Measurements from ENCODE around the gene RPS19BP1.
A peak's percentile ranks its signal among the peaks of the same experiment; 100 is the strongest.

RPS19BP1 gene

DNA sequence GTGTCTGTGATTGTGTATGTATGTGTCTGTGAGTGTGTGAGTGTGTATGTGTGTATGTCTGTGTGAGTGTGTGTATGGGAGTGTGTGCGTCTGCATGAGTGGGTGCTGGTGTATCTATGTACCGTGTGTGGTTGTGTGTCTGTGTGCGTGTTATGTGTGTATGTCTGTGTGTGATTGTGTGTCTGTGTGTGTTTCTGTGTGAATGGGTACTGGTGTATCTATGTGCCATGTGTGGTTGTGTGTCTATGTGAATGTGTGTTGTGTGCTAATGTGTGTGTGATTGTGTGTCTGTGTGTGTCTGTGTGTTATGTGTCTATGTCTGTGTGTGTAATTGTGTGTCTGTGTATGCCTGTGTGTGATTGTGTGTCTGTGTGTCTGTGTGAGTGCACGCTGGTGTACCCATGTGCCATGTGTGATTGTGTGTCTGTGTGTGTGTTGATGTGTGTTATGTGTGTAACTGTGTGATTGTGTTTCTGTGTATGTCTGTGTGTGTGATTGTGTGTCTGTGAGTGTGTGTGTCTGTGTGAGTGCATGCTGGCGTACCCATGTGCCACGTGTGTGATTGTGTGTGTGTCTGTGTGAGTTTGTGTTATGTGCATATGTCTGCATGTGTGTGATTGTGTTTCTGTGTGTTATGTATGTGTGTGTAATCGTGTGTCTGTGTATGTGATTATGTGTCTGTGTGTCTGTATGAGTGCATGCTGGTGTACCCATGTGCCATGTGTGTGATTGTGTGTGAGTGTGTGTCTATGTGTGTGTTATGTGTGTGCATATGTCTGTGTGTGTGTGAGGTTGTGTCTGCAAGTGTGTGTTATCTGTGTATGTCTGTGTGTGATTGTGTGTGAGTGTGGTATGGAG lies 31.3 kb upstream of the RPS19BP1 start:
- TF ChIP-seq, protein P1, sequence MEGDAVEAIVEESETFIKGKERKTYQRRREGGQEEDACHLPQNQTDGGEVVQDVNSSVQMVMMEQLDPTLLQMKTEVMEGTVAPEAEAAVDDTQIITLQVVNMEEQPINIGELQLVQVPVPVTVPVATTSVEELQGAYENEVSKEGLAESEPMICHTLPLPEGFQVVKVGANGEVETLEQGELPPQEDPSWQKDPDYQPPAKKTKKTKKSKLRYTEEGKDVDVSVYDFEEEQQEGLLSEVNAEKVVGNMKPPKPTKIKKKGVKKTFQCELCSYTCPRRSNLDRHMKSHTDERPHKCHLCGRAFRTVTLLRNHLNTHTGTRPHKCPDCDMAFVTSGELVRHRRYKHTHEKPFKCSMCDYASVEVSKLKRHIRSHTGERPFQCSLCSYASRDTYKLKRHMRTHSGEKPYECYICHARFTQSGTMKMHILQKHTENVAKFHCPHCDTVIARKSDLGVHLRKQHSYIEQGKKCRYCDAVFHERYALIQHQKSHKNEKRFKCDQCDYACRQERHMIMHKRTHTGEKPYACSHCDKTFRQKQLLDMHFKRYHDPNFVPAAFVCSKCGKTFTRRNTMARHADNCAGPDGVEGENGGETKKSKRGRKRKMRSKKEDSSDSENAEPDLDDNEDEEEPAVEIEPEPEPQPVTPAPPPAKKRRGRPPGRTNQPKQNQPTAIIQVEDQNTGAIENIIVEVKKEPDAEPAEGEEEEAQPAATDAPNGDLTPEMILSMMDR (IDR thresholded peaks at IDR 0.05; ENCODE audit: insufficient read depth, low read length, poor library complexity, severe bottlenecking) = no peak
- no peaks in the 10 kb centered on the region for H3K36me3 ChIP-seq (ENCODE audit: control insufficient read depth, insufficient read depth, low read length)
- no peak for DNase-seq (ENCODE audit: extremely low read depth, insufficient read length)
- no peak overlapping the region for H3K4me3 ChIP-seq (replicated peaks; ENCODE audit: low read depth, low read length)
- H3K27me3 ChIP-seq (replicated peaks; ENCODE audit: control insufficient read depth, insufficient read depth, low read length) = no peaks in the 10 kb centered on the region

DNA sequence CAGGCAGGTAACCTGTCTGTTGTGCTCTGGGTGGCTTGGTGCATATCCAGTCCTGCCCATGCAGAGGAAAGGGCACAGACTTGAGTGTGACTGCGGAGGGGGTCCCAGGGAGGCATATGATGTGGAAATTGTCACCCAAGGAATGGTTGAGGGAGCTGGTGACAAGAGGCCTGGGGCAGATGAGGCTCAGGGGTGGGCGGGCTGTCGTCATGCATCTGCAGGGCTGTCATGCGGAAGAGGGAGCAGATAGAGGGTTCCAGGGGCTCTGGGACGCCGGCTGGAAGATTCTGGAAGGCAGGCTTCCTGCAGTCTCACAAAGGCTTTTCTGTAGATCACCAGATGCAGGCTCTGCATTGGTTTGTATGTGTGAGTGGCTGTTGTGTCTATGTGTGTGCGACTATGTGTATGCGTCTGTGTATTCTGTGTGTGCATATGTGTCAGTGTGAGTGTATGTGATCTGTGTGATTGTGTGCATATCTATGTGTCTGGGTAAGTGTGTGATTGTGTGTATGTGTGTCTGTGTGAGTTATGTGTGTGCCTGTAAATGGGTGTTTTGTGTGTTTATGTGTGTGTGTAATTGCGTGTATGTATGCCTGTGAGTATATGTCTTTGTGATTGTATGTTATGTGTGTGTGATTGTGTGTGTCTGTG lies 30.4 kb upstream of the RPS19BP1 start:
- no peak overlapping the region for H3K4me3 ChIP-seq (replicated peaks; ENCODE audit: low read depth, low read length)
- TF ChIP-seq, protein P1 (IDR thresholded peaks at IDR 0.05; ENCODE audit: insufficient read depth, low read length, poor library complexity, severe bottlenecking) = no peak
- no peak for DNase-seq (ENCODE audit: extremely low read depth, insufficient read length)
- H3K27me3 ChIP-seq (replicated peaks; ENCODE audit: control insufficient read depth, insufficient read depth, low read length) = no peaks in the 10 kb centered on the region
- no peaks in the 10 kb centered on the region for H3K36me3 ChIP-seq (ENCODE audit: control insufficient read depth, insufficient read depth, low read length)

GRCh38 chr22:39560127-39560526 lies 27.6 kb upstream of the RPS19BP1 start:
- H3K27me3 ChIP-seq (replicated peaks; ENCODE audit: control insufficient read depth, insufficient read depth, low read length) = no peaks in the 10 kb centered on the region; the same call in 1 of the 2 replicates
- DNase-seq (ENCODE audit: extremely low read depth, insufficient read length) = no peak
- no peaks in the 10 kb centered on the region for H3K36me3 ChIP-seq (ENCODE audit: control insufficient read depth, insufficient read depth, low read length)
- no peak overlapping the region for H3K4me3 ChIP-seq (replicated peaks; ENCODE audit: low read depth, low read length)
- TF ChIP-seq, protein P1 (IDR thresholded peaks at IDR 0.05; ENCODE audit: insufficient read depth, low read length, poor library complexity, severe bottlenecking) = no peak

DNA sequence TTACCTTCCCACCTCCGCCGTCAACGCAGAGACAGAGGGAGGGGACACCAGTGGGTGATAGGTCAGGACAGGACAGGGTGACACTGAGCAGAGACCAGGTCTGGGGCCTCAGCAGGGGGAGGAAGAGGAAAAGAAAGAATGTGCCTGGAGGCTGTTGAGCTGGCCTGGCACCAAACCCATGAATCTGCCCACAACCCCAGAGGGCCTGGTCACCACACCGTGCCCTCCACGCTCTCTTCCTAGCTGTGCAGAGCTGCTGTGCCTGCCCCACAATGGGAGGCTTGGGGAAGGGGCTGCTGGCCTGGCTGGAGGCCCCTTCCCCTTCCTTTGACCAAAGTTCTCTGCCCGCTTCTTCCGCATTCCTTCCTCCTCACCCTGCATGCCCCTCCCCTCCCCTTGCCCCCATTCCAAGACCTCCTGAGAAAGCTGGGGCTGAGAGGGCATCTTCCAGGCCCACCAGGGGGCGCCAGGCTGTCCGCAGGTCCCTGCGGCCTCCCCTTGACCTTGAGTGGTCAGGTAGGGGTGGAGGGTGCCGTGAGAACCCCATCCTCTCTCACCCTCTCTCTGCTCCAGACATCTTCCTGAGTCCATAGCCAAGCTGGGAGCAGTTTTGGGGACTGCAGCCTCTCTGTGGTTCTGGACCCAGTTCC lies 27.0 kb upstream of the RPS19BP1 start:
- no peak for DNase-seq (ENCODE audit: extremely low read depth, insufficient read length)
- H3K27me3 ChIP-seq (replicated peaks; ENCODE audit: control insufficient read depth, insufficient read depth, low read length) = no peaks in the 10 kb centered on the region; the same call in 1 of the 2 replicates
- no peaks in the 10 kb centered on the region for H3K36me3 ChIP-seq (ENCODE audit: control insufficient read depth, insufficient read depth, low read length)
- no peak overlapping the region for H3K4me3 ChIP-seq (replicated peaks; ENCODE audit: low read depth, low read length)
- TF ChIP-seq, protein P1 (IDR thresholded peaks at IDR 0.05; ENCODE audit: insufficient read depth, low read length, poor library complexity, severe bottlenecking) = peak; percentile 82

DNA sequence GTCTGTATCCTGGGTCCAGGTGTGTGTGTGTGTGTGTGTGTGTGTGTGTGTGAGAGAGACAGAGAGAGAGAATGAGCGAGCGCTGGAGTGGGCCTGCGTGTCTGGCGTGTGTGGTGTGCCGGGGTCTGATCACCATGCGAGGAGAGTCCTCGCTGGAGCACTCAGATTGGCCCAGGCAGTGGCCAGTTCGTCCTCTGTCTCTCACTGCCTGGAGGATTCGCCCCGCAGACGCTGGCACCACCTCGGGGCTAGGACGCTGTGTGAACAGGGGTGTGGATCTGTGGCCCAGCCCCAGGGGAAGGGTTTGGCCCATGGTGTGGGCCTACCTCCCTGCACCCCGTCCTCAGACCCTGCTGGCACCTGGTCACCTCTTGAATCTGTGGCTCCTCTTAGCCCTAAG lies 26.4 kb upstream of the RPS19BP1 start:
- no peak overlapping the region for H3K4me3 ChIP-seq (replicated peaks; ENCODE audit: low read depth, low read length)
- TF ChIP-seq, protein P1 (IDR thresholded peaks at IDR 0.05; ENCODE audit: insufficient read depth, low read length, poor library complexity, severe bottlenecking) = no peak
- H3K27me3 ChIP-seq (replicated peaks; ENCODE audit: control insufficient read depth, insufficient read depth, low read length) = no peaks in the 10 kb centered on the region; the same call in 1 of the 2 replicates
- no peaks in the 10 kb centered on the region for H3K36me3 ChIP-seq (ENCODE audit: control insufficient read depth, insufficient read depth, low read length)
- DNase-seq (ENCODE audit: extremely low read depth, insufficient read length) = no peak

All from GM06990 (cell line).